ENCODE data around the gene DOK4.

The DOK4 gene

DNA sequence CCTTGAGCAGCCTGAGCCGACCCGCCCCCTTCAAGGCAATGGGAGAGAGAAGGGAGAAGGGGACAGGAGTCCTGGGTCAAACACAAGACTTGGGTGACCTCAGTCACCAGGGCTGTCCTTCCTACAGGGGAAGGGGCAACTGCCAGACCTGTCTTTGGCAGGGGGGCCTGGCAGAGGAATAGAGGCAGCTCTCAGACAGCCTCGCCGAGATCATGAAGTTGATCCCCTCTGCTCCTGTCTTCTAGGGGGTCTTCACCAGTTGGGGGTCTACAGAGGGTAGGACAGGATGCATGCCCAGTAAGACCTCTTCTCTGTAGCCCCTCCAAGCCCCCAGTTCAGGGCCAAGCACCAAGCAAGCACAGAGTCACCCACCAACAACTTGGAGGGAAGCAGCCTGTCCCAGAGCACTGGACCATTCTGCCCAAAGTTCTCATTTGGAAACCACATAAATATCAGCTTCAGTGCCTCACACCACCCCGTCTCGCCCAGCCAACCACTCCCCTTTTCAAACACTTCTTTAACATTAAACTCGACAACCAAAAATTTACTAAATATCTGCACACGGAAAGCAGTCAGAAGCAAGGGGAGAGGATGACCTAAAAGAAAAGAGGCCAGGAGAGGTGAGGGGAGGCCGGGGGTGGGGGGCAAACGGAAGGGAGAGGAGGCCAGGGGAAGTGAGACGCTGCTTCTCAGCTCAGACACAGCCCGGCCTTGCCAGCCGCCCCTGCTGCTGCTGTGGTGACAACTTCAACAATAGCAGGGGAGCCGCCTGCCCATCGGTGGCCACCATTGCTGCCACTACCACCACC is 7.7 kb downstream of the DOK4 start:
- no peak for DNase-seq (ENCODE audit: low read depth in 2 of 2)

GRCh38 chr16:57477531-57478202 is 8.6 kb downstream of the DOK4 start:
- no peak for DNase-seq (ENCODE audit: low read depth in 2 of 2)

DNA sequence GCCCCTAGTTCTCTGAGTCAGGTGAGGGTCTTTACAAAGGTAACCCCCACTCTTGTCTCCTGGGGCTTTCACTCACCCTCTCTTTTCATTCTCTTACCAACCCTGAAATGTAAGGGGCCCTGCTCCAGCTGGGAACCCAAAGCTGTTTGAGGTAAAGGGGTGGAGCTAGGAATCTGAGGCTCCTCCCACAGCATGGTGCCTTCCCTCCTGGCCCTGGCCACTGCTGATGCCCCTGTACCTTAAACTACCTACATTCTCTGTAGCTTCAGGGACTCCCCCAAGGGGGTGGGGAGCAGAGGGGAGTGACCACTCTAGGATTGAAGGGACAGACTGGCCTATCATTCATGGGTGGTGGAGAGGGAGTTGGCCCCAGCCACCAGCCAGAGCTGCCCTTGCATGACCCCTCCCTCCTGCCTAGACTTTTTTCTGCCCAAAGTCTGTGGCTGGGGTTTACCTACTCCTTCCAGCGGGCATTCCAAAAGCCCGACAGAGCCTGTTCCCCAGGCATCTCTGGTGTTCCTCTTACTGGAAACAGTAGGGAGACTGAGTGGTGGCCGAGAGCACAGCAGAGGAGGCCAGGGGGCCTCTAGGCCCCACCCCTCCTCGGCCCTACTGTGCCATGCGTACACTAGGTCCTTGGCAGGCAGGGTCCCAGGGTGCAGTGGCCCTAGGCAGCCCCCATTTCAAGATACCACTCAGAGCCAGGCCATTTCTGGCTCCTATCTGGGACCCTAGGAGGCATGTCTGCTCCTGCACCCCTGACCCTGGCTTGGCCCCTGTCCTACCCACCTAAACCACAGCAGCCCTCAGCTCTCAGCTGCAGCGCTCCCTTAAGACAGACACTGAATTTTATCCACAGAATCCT is 9.5 kb downstream of the DOK4 start:
- DNase-seq (ENCODE audit: low read depth in 2 of 2), result no peak

GRCh38 chr16:57475711-57476339 is 10.5 kb downstream of the DOK4 start:
- peak; percentile 46 to 76 for DNase-seq (ENCODE audit: low read depth in 2 of 2)

DNA sequence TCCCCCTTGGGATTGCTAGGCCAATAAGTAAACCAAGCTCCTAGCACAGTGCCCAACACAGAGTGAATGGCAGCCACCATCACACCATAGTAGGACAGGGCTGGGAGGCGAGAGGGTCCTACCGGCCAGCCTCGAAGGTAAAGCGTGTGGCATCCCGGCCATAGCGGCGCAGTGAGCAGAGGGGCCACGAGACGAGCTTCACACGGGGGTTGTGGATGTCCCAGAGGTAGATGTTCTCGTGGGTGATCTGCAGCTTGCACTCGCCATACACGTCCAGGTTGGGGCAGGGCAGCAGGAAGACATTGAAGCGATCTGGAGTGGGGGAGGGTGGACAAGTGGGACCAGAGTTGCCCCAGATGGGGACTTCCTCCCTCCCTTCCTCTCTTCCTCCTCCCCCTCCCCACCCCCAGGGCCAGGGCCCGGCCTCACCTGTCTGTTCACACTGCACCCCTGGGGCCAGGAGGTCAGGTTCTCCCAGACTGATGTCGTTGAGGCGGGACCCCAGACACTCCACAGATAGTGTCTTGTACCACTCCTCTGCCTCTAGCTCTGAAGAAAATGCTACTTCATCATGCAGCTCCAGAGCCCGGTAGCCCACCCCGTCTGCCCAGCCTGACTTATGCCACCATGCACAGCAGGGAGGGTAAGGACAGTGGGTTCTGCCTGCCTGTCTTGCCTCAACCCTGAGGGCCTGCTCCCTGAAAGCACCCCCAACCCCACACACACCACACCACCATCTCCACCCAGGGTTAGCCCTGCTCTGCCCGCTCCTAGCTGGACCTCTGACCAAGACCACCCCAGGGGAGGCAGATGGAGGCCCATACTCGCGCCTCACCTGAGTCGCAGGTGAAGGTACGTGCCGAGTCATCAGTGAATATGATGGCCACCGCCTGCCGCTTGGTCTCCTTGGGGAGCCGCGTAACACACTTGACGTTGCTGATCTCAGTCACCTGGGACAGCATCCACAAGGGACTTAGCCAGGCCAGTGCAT is 11.3 kb downstream of the DOK4 start:
- no peak for DNase-seq (ENCODE audit: low read depth in 2 of 2)

GRCh38 chr16:57473906-57474305 is 12.4 kb downstream of the DOK4 start:
- DNase-seq (ENCODE audit: low read depth in 2 of 2), result no peak

DNA sequence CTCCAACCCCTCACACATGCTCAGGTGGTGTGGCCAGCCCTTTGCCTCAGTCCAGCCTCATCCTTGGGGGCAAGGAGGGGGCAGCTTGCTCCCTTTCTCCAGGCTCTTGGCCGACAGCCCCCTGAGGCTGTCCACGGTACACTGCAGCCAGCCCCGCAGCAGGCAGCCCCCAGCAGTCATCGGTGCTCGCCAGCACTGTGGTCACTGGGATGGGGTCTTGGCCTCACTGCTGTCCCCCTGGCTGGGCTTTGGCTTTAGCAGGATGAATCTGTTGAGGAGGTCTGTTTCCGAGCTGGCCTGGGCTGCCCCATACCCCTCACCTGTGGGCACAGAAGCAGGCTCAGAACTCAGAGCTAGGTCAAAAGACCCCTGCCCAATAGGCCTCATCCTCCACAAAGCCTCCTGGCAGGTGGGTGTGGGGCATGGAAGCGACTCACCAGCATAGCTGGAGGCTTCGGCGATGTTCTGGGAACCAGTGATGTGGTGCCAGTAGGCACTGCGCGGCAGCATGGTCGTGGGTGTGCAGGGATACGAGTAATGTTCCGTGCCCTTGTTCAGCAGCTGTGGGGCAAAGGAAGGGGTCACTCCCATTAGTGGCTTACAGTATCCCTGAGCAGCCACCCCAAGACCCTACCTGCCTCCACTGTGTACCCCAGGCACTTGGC is 13.0 kb downstream of the DOK4 start:
- DNase-seq (ENCODE audit: low read depth in 2 of 2), result no peak

- no peak for DNase-seq (ENCODE audit: low read depth in 2 of 2)
These were observed 13.6 kb downstream of the DOK4 start for GRCh38 chr16:57472665-57473060.

GRCh38 chr16:57471852-57472664 is 14.2 kb downstream of the DOK4 start:
- DNase-seq (ENCODE audit: low read depth in 2 of 2), result no peak

GRCh38 chr16:57471209-57471608 is 15.1 kb downstream of the DOK4 start:
- no peak for DNase-seq (ENCODE audit: low read depth in 2 of 2)

GRCh38 chr16:57470711-57471110 is 15.6 kb downstream of the DOK4 start:
- DNase-seq (ENCODE audit: low read depth in 2 of 2), result no peak

DNA sequence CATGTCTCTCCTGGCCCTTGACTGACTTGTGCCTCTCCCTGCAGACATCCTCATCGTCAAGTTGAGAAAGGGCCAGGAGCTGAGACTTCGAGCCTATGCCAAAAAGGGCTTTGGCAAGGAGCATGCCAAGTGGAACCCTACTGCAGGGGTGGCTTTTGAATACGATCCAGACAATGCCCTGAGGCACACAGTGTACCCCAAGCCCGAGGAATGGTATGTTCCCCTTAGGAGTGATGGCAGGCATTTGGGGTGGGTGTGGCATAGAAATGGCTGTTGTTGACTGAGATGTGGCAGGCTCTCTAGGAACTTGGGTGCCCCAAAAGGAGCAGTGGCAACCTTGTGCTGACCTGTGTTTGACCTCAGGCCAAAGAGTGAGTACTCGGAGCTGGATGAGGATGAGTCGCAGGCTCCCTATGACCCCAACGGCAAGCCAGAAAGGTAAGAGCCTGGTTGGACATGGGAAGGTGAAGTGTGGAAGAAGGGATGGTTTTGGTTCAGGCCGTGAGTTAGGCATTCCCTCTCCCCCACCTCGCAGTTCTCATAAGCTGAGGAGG is 16.3 kb downstream of the DOK4 start:
- DNase-seq (ENCODE audit: low read depth in 2 of 2), result no peak

DNA sequence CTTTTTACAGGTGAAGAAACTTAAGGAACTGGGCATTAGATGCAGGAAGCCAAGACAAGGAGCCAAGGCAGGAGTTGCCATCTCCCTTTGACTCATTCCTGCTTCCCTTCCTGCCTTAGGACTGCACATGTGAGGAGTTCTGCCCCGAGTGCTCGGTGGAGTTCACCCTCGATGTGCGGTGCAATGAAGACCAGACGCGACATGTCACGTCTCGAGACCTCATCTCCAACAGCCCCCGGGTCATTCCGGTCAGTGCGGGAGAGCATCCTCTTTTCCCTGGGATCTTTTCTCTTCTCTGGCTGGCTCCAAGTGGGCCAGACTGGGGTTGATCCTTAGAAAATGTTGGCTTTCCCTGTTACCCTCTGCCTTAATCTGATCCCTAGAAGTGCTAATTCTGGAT is 17.2 kb downstream of the DOK4 start:
- no peak for DNase-seq (ENCODE audit: low read depth in 2 of 2)

DNA sequence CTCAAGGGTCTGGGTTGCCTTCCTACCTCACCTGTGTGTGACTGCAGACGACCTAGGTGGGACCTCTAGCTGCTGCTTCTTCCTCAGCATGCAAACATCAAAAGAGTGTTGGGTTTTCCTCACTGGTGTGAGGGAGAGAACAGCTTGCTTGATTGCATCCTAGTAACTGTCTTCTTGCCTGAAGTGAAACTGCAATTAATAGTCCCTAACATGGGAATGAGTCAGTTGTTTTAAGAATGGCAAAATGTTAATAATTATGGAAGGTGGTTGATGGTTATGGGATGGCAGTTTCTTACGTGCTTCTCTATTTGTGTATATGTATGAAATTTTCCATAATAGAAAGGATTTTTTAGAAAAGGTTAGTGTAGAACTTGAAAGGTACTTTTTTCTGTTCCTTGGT is 17.9 kb downstream of the DOK4 start:
- no peak for DNase-seq (ENCODE audit: low read depth in 2 of 2)

DNA sequence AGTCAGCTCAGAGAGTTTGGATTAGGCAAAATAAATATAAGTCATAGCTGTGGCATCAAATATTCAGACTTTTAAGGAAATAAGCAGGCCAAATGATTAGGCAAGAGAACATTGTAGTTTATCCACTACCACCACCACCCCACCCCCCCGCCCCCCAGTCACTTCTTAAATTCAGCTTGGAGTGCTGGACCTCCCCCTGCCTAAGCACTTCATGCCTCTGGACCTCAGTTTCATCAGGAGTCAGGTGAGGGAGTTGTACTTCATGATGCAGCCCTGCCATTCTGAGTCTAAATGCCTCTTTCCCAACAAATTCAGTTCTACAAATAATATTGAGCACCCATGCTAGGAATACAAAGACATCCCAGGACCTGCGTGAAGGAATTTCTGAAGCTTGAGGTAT is 21.8 kb downstream of the DOK4 start:
- DNase-seq (ENCODE audit: low read depth in 2 of 2), result no peak

DNA sequence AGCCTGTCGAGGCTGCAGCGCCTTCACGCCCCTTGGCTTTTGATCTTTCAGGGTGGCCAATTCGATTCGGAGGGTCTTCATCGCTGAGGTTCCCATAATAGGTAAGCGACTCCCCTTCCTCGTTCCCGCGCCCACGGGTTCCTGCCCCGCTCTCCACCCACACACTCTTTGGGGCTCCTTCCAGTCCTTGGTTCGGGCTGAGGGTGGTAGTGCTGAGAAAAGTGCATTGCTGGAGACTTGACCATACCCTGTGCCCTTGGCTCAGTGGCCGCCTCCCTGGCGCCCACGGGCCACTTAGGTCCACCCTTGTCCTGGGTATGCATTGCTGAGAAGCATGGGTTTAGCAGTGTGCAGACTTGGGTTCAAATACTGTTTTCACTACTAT is 23.3 kb downstream of the DOK4 start:
- DNase-seq (ENCODE audit: low read depth in 2 of 2), result no peak

GRCh38 chr16:57462209-57462977 is 23.9 kb downstream of the DOK4 start, which contains the start of gene POLR2C:
Gene POLR2C (plus strand): TSS chr16:57462679. CDS start chr16:57462725, 46 bp downstream.
- peak; percentile 80 to 91 for DNase-seq (ENCODE audit: low read depth in 2 of 2)

- no peak for DNase-seq (ENCODE audit: low read depth in 2 of 2)
These were observed 34.3 kb downstream of the DOK4 start for GRCh38 chr16:57452021-57452420.
